ENCODE measurements around the gene TMEM131.
"Not testable (repeated sequence)": the region's sequence is repeated elsewhere in the genome, so short reads cannot be mapped to it uniquely, and the experiment has no call there.

Gene TMEM131

DNA sequence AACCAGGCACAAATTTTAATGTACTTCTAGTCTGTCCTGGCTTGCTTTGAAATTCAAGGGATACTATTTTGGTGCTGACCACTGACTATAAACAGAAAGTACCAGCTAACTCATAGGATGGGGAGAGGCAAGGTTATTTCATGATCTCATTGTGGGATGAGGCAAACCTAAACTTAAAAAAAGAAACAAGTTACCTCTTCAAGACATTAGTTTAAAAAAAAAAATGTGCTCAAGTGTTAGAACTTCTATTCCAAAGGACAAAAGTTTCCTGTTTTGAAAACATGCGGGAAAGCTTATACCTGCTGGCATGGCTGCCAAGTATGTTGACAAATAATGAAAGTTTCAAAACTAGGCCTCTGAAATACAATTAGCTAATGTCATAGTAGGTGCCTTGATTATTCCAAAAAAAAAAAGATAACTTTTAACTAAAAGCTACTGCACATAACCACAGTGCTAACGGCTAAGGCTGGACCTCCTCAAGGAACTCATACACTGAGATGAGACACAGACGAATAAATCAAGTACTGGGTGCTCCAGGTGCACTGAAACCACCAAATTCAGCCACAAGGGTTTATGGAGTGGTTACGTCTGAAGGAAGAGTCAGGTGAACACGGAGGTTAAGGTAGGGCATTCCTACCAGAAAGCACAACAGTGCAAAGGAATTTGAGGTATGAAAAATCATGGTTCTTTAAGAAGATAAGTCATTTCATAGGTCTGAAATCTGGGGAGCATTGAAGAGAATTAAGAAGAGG is 38.1 kb downstream of the TMEM131 start:
- no peak for DNase-seq (ENCODE audit: low read depth in 2 of 2)

GRCh38 chr2:97956753-97957152 is 39.0 kb downstream of the TMEM131 start:
- DNase-seq (ENCODE audit: low read depth in 2 of 2): not testable (repeated sequence)

DNA sequence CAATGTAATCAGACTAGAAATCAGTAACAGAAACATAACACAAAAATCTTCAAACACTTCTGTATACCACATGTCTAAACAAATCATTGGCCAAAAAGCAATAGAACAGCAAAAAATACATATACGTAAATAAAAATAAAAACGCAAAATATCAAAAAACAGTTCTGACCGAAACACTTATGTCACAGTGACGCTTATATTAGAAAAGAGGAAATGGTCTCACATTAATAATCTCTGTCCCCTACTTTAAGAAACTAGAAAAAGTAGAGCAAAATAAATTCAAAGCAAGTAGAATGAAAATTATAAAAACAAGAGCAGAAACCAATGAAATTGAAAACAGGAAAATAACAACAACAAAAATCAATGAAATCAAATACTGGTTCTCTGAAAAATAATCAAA is 41.9 kb downstream of the TMEM131 start:
- DNase-seq (ENCODE audit: low read depth in 2 of 2): no peak

DNA sequence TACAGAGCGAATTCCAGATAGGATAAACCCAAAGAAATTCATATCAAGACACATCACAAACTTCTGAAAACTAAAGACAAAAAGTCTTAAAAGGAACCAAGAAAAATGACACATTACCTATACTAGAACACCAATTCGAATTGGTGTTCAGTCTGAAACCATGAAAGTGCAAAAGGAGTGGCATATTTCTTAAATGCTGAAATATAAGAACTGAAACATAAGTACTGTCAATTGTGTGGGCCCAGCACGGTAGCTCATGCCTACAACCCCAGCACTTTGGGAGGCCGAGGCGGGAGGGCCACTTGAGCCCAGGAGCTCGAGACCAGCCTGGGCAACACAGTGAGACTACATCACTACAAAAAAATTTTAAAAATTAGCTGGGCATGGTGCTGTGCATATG is 43.4 kb downstream of the TMEM131 start:
- DNase-seq (ENCODE audit: low read depth in 2 of 2): no peak

- DNase-seq (ENCODE audit: low read depth in 2 of 2): no peak
These were observed 44.5 kb downstream of the TMEM131 start for GRCh38 chr2:97951155-97951680.

DNA sequence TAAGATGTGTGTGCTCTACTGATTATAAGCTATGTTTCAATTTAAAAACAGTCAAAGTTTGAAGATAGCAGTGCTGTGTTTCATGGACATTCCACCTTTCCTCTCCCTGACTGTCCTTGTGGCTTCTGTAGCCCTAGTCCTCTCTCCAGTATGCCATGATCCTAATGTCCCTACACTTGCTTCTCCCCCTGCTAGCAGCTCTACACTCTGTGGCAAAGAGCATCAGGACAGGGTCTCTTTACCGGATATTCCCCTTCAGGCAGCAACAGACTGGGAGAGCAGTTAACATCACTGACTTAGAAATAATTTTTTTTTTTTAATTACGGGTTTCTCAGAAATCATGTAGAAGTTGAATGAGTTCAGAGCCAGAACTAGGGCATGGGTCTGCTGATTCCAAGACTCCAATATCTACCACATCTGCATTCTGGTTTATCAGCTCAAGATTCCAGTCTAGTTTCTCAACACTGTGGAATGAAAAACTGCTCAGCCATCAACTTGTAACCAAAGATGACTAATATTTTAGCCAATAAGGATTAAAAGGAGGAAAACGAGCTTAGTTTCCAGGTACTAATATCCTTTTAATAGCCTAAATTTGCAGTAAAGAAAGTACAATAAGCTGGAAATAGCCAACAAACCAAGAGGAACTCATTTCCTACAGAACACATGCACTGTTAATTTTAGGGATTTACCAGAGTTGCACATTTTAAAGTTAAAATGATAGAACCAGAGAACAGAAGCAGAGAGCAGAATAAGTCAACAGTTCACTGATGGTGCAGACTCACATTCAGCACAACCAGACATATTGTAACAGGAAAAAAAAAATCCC is 45.2 kb downstream of the TMEM131 start:
- no peak for DNase-seq (ENCODE audit: low read depth in 2 of 2)

DNA sequence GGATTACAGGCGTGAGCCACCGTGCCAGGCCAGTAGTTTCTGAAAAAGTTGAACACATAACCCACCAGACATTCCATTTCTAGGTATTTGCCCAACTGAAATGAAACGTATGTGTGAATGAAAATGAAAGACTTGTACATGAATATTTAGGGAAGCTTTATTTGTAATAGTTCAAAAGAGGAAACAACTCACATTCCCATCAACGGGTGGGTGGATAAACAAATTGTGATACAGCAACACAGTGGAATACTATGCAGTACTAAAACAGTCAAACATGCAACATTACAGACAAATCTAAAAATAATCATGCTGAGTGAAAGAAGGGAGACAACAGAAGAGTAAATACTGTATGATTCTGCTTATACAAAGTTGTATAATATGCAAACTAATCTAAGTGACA is 46.8 kb downstream of the TMEM131 start:
- DNase-seq (ENCODE audit: low read depth in 2 of 2): no peak

DNA sequence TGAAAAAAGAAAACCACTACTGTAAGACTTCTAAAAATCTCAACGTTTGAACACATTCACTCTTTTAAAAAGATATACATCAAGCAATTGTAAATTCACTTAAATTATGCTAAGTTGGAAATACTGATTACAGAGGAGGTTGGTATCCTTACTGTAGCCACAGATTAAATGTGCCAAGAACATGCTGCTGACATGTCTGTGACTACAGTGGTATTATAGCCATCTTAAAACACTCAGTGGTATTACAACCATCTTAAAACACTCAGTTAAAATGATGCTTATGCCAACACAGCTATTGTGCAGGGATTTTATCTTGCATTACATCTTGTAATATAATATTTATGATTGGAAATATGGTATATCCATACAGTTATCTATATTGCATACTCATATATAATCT is 50.0 kb downstream of the TMEM131 start:
- no peak for DNase-seq (ENCODE audit: low read depth in 2 of 2)

GRCh38 chr2:97936881-97937280 is 58.9 kb downstream of the TMEM131 start:
- no peak for DNase-seq (ENCODE audit: low read depth in 2 of 2)

GRCh38 chr2:97936199-97936598 is 59.5 kb downstream of the TMEM131 start:
- no peak for DNase-seq (ENCODE audit: low read depth in 2 of 2)

GRCh38 chr2:97935719-97936161 is 60.0 kb downstream of the TMEM131 start:
- DNase-seq (ENCODE audit: low read depth in 2 of 2): no peak

DNA sequence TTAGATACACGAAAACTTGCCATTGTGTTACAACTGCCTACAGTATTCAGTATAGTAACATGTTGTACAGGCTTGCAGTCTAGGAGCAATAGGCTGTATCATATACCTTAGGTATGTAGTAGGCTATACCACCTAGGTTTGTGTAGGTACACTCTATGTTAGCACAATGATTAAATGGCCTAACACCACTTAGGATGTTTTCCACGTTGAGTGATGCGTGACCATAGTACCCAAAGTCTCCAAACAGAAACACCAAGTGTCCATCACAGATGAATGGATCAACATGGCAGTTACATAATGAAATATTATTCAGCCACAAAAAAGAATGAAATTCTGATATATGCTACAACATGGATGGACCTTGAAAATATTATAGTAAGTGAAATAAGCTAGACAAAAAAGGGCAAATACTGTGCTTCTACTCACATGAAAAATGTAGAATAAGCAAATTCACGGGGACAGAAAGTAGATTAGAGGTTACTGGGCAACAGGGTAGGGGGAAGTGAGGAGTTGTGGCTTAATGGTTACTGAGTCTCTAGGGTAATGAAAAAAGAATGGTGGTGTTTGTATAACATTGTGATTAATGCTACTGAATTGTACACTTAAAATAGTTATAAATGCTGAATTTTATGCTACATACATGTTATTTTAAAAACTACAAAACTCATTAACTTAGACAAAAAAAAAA is 62.6 kb downstream of the TMEM131 start:
- DNase-seq (ENCODE audit: low read depth in 2 of 2): no peak

DNA sequence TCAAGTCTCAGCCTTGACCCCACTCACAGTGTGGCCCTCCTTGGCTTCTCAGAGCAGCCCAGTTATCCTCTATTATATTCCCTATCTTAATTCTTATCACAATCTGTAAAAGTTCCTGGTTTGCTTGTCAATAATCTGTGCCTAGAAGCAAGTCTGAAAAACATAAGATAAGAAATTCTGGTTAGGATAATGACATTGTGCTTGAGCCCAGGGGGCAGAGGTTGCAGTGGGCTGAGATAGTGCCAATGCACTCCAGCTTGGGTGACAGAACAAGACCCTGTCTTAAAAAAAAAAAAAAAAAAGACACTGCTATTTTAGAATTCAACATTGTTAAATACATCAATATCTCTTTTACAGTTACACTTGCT is 63.9 kb downstream of the TMEM131 start:
- DNase-seq (ENCODE audit: low read depth in 2 of 2): no peak

GRCh38 chr2:97931118-97931857 is 64.5 kb downstream of the TMEM131 start:
- DNase-seq (ENCODE audit: low read depth in 2 of 2): no peak

DNA sequence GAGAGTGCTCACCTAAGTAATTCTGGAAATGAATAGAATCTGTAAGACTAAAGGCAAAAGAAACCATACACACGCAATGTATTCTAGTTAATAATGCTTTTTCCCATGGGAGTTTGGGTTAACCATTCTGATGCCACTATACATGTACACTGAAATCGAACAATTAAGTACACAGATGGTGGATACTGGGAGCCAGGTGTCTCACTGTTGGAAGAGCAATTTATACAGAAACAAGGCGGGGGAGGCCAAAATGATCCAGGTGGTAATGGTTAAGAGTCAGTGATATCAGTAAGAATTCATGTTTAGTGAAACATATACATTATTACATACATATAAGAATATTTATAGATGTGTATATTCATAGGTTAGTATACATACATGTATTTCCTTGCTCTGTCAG is 67.2 kb downstream of the TMEM131 start:
- no peak for DNase-seq (ENCODE audit: low read depth in 2 of 2)

- DNase-seq (ENCODE audit: low read depth in 2 of 2): no peak
These were observed 68.8 kb downstream of the TMEM131 start for GRCh38 chr2:97926946-97927345.

GRCh38 chr2:97924194-97924593 is 71.6 kb downstream of the TMEM131 start:
- no peak for DNase-seq (ENCODE audit: low read depth in 2 of 2)

DNA sequence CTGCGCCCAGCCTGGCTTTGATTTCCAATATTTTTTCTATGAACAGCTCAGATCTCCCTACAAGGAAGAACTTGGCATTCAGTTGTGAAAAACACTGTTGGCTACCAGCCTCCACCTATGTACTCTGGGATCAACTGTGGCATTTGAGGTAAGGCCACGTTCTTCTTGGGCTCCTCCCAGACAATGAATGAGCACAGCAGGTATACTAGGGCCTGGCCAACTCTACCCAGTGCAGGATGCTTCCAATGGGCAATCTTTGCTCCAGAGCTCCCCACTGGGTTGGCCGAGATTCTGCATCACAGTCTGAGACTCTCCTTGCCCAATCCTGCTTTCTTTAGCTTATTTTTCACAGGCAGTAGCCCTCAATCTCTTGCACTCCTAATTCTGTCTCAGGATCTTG is 75.9 kb downstream of the TMEM131 start:
- DNase-seq (ENCODE audit: low read depth in 2 of 2): no peak

DNA sequence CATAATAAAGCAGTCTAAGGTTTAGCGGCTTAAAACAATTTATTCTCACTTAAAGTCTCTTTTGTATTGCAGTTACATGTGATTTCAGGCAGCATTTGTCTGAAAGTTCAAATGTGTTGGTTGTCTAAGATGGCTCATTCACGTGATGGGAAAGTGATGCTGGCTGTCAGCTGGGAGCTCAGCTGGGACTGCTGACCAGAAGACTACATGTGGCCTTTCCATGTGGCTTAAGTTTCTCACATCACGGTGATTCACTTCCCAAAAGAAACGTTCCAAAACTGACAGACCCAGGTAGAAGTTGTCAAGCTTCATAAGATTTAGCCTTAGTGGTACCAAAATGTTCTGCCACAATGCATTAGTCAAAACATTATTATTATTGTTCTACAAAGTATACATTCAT is 76.9 kb downstream of the TMEM131 start:
- DNase-seq (ENCODE audit: low read depth in 2 of 2): no peak

GRCh38 chr2:97917668-97918067 is 78.1 kb downstream of the TMEM131 start:
- DNase-seq (ENCODE audit: low read depth in 2 of 2): not testable (repeated sequence)

GRCh38 chr2:97914691-97915213 is 81.0 kb downstream of the TMEM131 start:
- no peak for DNase-seq (ENCODE audit: low read depth in 2 of 2)
